ENCODE data around the gene AKAP13.

DNA sequence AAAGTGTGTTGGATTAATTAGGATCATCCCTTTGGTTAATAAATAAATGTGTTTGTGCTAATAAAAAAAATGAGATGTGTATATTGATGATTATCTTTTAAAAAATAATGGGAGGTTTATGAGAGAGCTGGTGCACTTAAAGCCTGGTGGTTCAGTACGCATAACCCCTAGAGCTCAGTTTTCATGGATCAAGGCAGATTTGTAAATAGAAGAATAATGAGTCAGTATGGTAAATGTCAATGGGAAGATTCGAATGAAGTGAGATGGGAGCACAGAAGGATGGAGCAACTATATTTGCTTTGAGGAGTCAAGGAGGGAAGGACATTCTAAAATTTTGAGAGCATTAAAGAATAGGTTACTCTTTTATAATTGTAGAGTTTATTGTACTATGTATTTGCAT, 35.4 kb downstream of the AKAP13 start:
- TF ChIP-seq, protein P1, sequence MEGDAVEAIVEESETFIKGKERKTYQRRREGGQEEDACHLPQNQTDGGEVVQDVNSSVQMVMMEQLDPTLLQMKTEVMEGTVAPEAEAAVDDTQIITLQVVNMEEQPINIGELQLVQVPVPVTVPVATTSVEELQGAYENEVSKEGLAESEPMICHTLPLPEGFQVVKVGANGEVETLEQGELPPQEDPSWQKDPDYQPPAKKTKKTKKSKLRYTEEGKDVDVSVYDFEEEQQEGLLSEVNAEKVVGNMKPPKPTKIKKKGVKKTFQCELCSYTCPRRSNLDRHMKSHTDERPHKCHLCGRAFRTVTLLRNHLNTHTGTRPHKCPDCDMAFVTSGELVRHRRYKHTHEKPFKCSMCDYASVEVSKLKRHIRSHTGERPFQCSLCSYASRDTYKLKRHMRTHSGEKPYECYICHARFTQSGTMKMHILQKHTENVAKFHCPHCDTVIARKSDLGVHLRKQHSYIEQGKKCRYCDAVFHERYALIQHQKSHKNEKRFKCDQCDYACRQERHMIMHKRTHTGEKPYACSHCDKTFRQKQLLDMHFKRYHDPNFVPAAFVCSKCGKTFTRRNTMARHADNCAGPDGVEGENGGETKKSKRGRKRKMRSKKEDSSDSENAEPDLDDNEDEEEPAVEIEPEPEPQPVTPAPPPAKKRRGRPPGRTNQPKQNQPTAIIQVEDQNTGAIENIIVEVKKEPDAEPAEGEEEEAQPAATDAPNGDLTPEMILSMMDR (conservative IDR thresholded peaks at IDR 0.05; ENCODE audit: low read depth, low read length), result no peak
- no peak for TF ChIP-seq EZH2 (IDR thresholded peaks at IDR 0.05; ENCODE audit: borderline replicate concordance, low read depth, low read length, poor library complexity, severe bottlenecking)

Data from A673 (cell line).